Testis (tissue), 3 donors: ENCODE results near the gene MAGI2. TPM values are rescaled to one million over a fixed set of nuclear protein-coding genes. Genes with fewer than 3 reads are reported as not detected.

Source experiments
- DNase-seq: peaks from one replicate; pipeline ENCODE4 v3.0.0-alpha.2; 2019
- H3K27ac ChIP-seq, 2 donors: fragments of 200-600 bp; sonication (generic); one replicate each; pipeline ENCODE4 v1.5.1; 2019
- H3K27me3 ChIP-seq: fragments of 200-600 bp; sonication (generic); one replicate; pipeline ENCODE4 v1.5.1; 2019
- H3K36me3 ChIP-seq: fragments of 200-600 bp; sonication (generic); one replicate; pipeline ENCODE4 v1.5.1; 2017; ENCODE audit warnings: low read depth; ENCODE audit errors: missing control alignments
- H3K4me1 ChIP-seq: fragments of 200-600 bp; sonication (generic); one replicate; pipeline ENCODE4 v1.5.1; 2019
- H3K4me3 ChIP-seq, 2 donors: fragments of 200-600 bp; sonication (generic); one replicate each; pipeline ENCODE4 v1.5.1; 2017 to 2019
- H3K9me3 ChIP-seq: fragments of 200-600 bp; sonication (generic); one replicate; pipeline ENCODE4 v1.5.1; 2017
- CTCF ChIP-seq, 3 experiments: fragments of 450-650 bp in 2 of 3; fragments of 200-600 bp in 1 of 3; sonication (generic) in 1 of 3; IDR thresholded peaks; one replicate each; pipeline ENCODE4 v1.5.1; 2016 to 2019; ENCODE audit warnings: antibody characterized with exemption in 3 of 3, mild to moderate bottlenecking in 2 of 3, moderate library complexity in 1 of 3
- POLR2A ChIP-seq: fragments of 450-650 bp; IDR thresholded peaks from one replicate; pipeline ENCODE4 v1.6.1; 2017; ENCODE audit warnings: antibody characterized with exemption, mild to moderate bottlenecking, moderate library complexity
- WGBS, 2 donors: methylation state at CpG; one replicate each; pipeline ENCODE4 v1.1.5; 2018; 5-methylcytosine and 5-hydroxymethylcytosine counted together
- intact Hi-C: fragments of 100-400 bp; cut with DNase I; formaldehyde crosslinking; loops from one replicate; pipeline ENCODE4 v1.15.1; 2023; ENCODE audit warnings: low total_unique reads
- polyA plus RNA-seq: library from polyadenylated mRNA; stranded (reverse); fragments of 350-450 nt; fragmentation: Illumina TruSeq; extraction: RNeasy Lipid Tissue Mini Kit (QIAGEN cat#74804); gene quantifications from one replicate; pipeline ENCODE4 v1.2.3, GENCODE V29; 2014; ENCODE audit warnings: low read depth, low replicate concordance; ENCODE audit not compliant: insufficient read depth
- total RNA-seq, 2 donors: library from RNA; depleted of rRNA; stranded (reverse); fragments of >200 nt; gene quantifications; one replicate each; pipeline ENCODE4 v1.2.3, GENCODE V29; 2016

MAGI2 gene
- total and polyA plus RNA-seq, 3 donors from 2014 or later, result 11.2 to 13.1 (median 12.4) TPM

GRCh38 chr7:79361214-79361613 lies 92.3 kb downstream of the MAGI2 start:
- H3K27ac ChIP-seq, result no peak overlapping the region
- intact Hi-C loops, result no loop called here
- WGBS, 2 donors, result 67 to 89% methylated on average over 2 of the region's 2 CpGs

GRCh38 chr7:79359827-79360226 lies 93.6 kb downstream of the MAGI2 start:
- intact Hi-C loops, result no loop called here
- Histone ChIP-seq H3K4me1 (no peaks in the 10 kb centered on the region), H3K27me3 (no peaks in the 10 kb centered on the region), H3K27ac (no peak overlapping the region), H3K36me3 (no peaks in the 10 kb centered on the region), H3K9me3 (no peaks in the 10 kb centered on the region), H3K4me3 (no peak overlapping the region)
- no peak for TF ChIP-seq CTCF (IDR thresholded peaks at IDR 0.05)
- TF ChIP-seq POLR2A, result no peak
- 96 to 97% methylated on average over 1 of the region's 1 CpG for whole genome bisulfite sequencing, 2 donors
- no peak for DNase-seq

More at GRCh38 chr7:79361214-79361613, 92.3 kb downstream of the MAGI2 start:
- H3K4me3 ChIP-seq, result no peak overlapping the region
- no peaks in the 10 kb centered on the region for H3K36me3 ChIP-seq
- H3K27me3 ChIP-seq, result no peaks in the 10 kb centered on the region
- H3K9me3 ChIP-seq, result no peaks in the 10 kb centered on the region
- TF ChIP-seq POLR2A, result no peak
- TF ChIP-seq CTCF (IDR thresholded peaks at IDR 0.05), result no peak
- H3K4me1 ChIP-seq, result no peaks in the 10 kb centered on the region
- no peak for DNase-seq

GRCh38 chr7:79357101-79357500 lies 96.4 kb downstream of the MAGI2 start:
- no peaks in the 10 kb centered on the region for H3K9me3 ChIP-seq
- H3K4me3 ChIP-seq, result no peak overlapping the region
- intact Hi-C loops, result no loop called here
- H3K27ac ChIP-seq, result no peak overlapping the region
- WGBS, 2 donors, result 87 to 88% methylated on average over 1 of the region's 1 CpG
- H3K27me3 ChIP-seq, result no peaks in the 10 kb centered on the region
- H3K4me1 ChIP-seq, result no peaks in the 10 kb centered on the region
- H3K36me3 ChIP-seq, result no peaks in the 10 kb centered on the region
- no peak for DNase-seq
- TF ChIP-seq POLR2A, result no peak
- no peak for TF ChIP-seq CTCF (IDR thresholded peaks at IDR 0.05)

GRCh38 chr7:79353720-79354468 lies 99.6 kb downstream of the MAGI2 start:
- TF ChIP-seq CTCF (IDR thresholded peaks at IDR 0.05), result no peak
- intact Hi-C loops, result no loop called here
- H3K4me1 ChIP-seq, result no peaks in the 10 kb centered on the region
- H3K9me3 ChIP-seq, result no peaks in the 10 kb centered on the region
- 95% methylated on average over 2 of the region's 2 CpGs; no CpG with 5 or more reads in 1 of the 2 donors for WGBS, 2 donors
- H3K27me3 ChIP-seq, result no peaks in the 10 kb centered on the region
- DNase-seq, result no peak
- H3K27ac ChIP-seq, result no peak overlapping the region
- H3K36me3 ChIP-seq, result no peaks in the 10 kb centered on the region
- H3K4me3 ChIP-seq, result no peak overlapping the region

GRCh38 chr7:79352323-79352722 lies 101.1 kb downstream of the MAGI2 start:
- Histone ChIP-seq H3K9me3 (no peaks in the 10 kb centered on the region), H3K4me1 (no peaks in the 10 kb centered on the region), H3K36me3 (no peaks in the 10 kb centered on the region), H3K4me3 (no peak overlapping the region), H3K27ac (no peak overlapping the region), H3K27me3 (no peaks in the 10 kb centered on the region)
- intact Hi-C loops, result no loop called here
- DNase-seq, result no peak
- TF ChIP-seq CTCF (IDR thresholded peaks at IDR 0.05) (no peak), POLR2A (no peak)
